OCI-LY7 (cell line): ENCODE measurements around the gene CEACAM6.
"Not testable (repeated sequence)": the region's sequence is repeated elsewhere in the genome, so short reads cannot be mapped to it uniquely, and the experiment has no call there.

ENCODE experiments used
- EZH2phosphoT487 ChIP-seq: fragments of 200-600 bp; sonication (generic); IDR thresholded peaks from 2 replicates; pipeline ENCODE4 v1.6.1; 2018; ENCODE audit warnings: low read depth, borderline replicate concordance, mild to moderate bottlenecking, mixed run types, antibody characterized with exemption, low read length, moderate library complexity, mixed read lengths
- TF ChIP-seq, protein P1 (sequence below): fragments of 200-600 bp; sonication (generic); conservative IDR thresholded peaks from 2 replicates; pipeline ENCODE4 v1.5.1; 2014; ENCODE audit warnings: mild to moderate bottlenecking, antibody characterized with exemption, low read length, moderate library complexity, mixed read lengths

DNA sequence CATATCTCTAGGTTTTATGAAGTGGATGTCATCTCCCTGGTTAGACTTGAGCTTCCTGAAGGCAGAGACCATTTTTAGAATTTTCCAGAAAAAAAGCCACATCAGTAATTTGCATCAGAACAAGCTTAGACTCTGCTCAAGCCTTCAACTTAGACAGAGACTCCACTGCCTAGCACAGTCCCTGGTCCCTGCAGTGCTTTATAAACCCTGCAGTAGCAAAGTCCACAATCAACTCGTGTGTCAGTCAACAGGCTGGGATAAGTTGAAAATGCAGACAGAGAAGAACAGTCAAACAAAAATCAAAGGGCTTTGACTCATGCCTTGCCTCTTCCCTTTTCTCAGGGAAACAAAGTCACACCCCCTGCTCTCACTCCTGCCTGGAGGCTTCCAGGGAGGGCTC is 33.2 kb downstream of the CEACAM6 start:
- TF ChIP-seq, protein P1, sequence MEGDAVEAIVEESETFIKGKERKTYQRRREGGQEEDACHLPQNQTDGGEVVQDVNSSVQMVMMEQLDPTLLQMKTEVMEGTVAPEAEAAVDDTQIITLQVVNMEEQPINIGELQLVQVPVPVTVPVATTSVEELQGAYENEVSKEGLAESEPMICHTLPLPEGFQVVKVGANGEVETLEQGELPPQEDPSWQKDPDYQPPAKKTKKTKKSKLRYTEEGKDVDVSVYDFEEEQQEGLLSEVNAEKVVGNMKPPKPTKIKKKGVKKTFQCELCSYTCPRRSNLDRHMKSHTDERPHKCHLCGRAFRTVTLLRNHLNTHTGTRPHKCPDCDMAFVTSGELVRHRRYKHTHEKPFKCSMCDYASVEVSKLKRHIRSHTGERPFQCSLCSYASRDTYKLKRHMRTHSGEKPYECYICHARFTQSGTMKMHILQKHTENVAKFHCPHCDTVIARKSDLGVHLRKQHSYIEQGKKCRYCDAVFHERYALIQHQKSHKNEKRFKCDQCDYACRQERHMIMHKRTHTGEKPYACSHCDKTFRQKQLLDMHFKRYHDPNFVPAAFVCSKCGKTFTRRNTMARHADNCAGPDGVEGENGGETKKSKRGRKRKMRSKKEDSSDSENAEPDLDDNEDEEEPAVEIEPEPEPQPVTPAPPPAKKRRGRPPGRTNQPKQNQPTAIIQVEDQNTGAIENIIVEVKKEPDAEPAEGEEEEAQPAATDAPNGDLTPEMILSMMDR = not testable (repeated sequence)
- TF ChIP-seq EZH2phosphoT487 = not testable (repeated sequence)
